GM12873 (cell line): ENCODE measurements around the gene CHST11.

ENCODE experiments used
- TF ChIP-seq, protein P1 (sequence below): IDR thresholded peaks from 2 replicates; pipeline ENCODE4 v1.5.1; 2012; ENCODE audit warnings: low read depth, mild to moderate bottlenecking, moderate library complexity, low read length, control low read depth; ENCODE audit not compliant: insufficient read depth; ENCODE audit errors: missing control alignments

CHST11 gene

GRCh38 chr12:104490850-104491249 is 34.1 kb downstream of the CHST11 start:
- TF ChIP-seq, protein P1, sequence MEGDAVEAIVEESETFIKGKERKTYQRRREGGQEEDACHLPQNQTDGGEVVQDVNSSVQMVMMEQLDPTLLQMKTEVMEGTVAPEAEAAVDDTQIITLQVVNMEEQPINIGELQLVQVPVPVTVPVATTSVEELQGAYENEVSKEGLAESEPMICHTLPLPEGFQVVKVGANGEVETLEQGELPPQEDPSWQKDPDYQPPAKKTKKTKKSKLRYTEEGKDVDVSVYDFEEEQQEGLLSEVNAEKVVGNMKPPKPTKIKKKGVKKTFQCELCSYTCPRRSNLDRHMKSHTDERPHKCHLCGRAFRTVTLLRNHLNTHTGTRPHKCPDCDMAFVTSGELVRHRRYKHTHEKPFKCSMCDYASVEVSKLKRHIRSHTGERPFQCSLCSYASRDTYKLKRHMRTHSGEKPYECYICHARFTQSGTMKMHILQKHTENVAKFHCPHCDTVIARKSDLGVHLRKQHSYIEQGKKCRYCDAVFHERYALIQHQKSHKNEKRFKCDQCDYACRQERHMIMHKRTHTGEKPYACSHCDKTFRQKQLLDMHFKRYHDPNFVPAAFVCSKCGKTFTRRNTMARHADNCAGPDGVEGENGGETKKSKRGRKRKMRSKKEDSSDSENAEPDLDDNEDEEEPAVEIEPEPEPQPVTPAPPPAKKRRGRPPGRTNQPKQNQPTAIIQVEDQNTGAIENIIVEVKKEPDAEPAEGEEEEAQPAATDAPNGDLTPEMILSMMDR, result no peak

DNA sequence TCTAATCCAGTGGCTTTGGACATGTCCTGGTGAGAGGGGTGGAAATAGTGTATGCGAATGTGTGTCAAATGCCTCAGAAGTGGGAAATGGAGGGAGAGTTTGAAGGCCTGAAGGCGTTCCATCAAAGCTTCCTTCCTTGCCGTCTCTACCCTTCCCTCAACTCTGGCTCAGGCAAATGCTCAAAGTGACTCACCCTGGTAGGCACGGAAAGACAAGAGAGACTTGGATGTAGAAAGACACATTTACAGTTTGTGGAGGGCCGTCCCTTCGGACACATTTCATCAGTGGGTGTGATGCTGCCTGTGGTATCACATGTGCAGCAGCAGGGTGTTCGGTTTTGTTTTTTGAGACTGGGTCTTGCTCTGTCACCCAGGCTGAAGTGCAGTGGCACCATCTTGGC is 36.7 kb downstream of the CHST11 start:
- TF ChIP-seq, protein P1, result no peak

- TF ChIP-seq, protein P1, result no peak
These were observed 37.5 kb downstream of the CHST11 start for GRCh38 chr12:104494137-104494792.

DNA sequence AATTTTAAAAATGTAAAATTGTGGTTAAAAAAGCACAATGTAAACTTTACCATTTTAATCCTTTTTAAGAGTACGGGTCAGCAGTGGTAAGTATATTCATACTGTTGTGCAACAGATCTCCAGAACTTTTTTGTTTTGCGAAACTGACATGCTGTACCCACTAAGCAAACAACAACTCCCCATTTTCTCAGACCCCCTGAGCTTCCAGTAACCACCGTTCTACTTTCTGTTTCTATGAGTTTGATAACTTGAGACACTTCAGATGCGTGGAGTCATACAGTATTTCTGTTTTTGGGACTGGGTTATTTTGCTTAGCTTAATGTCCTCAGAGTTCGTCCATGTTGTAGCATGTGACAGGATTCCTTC is 38.0 kb downstream of the CHST11 start:
- TF ChIP-seq, protein P1, result no peak

- TF ChIP-seq, protein P1, result no peak
These were observed 39.0 kb downstream of the CHST11 start for GRCh38 chr12:104495786-104496185.

DNA sequence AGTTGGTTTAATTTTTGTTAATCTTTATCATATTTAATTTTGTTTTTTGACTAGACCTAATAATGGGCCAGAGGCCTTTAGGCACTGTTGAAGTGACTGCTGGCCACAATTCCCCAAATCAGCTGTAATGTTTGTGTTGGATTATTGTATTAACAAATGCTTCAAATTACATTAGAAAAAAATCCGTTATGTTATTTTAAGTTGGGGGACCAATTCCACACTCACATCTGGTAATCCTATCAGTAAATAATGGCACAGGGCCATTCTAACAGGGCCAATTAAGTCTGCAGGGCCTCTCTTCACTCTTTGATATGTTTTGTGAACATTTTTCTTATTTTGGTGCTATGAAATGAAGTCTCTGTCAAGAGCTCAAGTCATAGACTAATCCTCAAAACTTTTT is 39.6 kb downstream of the CHST11 start:
- TF ChIP-seq, protein P1, result no peak

- TF ChIP-seq, protein P1, result no peak
These were observed 41.6 kb downstream of the CHST11 start for GRCh38 chr12:104498211-104498801.
